GM12874 (cell line): ENCODE data around the gene CDH11.

Experiments used
- CTCF ChIP-seq: IDR thresholded peaks from 2 replicates; pipeline ENCODE4 v1.5.1; 2011; ENCODE audit warnings: low read depth, mild to moderate bottlenecking, control low read depth, low read length, moderate library complexity; ENCODE audit not compliant: insufficient read depth

The CDH11 gene

DNA sequence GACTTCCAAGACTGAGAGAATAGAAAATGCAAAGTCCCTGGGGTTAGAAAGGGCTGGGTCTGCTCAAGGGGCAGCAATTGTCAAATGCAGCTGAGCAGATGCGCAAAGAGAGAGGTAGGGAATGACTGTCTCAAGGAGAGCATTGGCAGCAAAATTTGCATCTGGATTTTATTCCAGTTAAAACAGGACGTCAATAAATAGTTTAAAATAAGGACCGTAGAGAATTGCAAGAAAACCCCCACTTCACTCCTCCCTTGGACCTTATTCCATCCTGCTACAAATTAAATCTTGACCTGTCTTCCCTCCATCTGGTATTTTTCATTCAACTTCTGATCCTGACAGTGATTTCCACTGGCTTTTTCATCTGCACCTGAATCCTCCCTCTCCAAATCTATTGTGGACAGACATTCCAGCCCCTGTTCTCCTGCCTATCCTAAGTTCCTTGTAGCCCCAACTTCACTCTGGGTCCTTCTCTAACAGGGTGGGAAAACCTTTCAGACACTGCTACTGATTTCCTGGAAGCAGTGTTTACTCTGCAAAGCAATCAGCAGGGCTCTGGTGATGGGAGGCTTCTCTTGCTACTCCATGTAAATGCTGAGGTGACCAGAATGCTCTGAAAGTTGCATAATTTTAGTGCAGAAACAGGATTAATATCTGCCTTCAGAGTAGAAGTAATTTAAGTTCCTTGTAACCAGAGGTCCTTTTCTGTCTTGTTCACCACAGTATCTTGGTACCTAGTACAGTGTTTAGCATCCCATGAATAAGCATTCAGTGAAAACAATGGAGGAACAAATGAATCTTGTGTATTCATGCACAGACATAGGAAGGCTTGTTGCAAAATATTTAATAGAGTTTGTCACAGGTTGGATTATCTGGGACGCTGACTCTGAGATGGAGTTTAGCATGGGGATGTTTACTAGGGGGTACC lies 79.2 kb downstream of the CDH11 start:
- no peak for TF ChIP-seq CTCF

- no peak for TF ChIP-seq CTCF
Measured at GRCh38 chr16:65041667-65042066, 80.2 kb downstream of the CDH11 start.

DNA sequence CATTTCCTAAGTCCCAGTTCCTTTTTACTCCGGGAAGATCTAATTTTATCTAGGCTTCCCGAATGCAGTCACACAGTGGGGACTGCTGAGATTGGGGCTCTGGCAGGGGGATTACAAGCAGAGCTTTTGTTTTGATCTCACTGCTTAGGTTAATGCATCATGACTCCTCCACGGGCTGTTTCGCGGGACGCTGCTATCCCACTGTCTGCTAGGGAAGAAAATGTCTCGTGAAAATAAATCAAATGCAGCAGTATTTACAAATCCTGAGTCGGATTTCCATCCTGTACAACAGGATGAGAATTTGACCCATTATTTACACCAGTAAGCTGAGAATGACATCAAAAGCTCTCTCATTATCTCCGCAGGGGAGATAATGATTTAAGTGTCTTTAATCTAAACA lies 83.8 kb downstream of the CDH11 start:
- no peak for TF ChIP-seq CTCF

- no peak for TF ChIP-seq CTCF
Measured at GRCh38 chr16:65037556-65037955, 84.3 kb downstream of the CDH11 start.

DNA sequence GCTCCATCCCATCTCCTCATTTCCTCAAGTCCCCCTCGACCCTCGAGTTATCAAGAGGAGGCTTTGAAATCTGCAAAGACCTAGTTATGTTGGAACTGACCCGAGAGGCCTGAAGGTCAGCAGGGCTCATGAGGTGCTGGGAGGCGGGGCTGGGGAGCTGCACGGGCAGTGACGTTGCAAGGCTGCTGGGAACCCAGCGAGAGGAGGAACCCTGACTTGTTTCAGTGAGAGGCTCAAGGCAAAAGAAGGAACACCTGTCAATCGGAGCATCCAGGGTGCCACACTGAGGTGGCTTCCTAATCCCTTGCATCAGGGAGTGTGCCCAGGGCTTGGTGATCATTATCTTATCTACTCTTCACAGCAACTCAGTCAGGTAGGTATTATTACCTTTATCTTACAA lies 86.9 kb downstream of the CDH11 start:
- TF ChIP-seq CTCF = no peak

GRCh38 chr16:65032387-65032786 lies 89.5 kb downstream of the CDH11 start:
- TF ChIP-seq CTCF = no peak

GRCh38 chr16:65024767-65025178 lies 97.1 kb downstream of the CDH11 start:
- TF ChIP-seq CTCF = no peak
